SK-N-SH treated with all-trans-retinoic acid at 6 μM for 48 hours (cell line): ENCODE data around the gene SORCS1.

ENCODE experiments used
- ATAC-seq: fragments of 200-7000 bp; cut with Tn5 transposase; 3 replicates; pipeline ENCODE4 v1.9.1; 2020; ENCODE audit warnings: mild to moderate bottlenecking, moderate library complexity
- ARNTL ChIP-seq: fragments of 450-650 bp; formaldehyde crosslinking; IDR thresholded peaks from 2 replicates; pipeline ENCODE4 v1.5.0; 2020; ENCODE audit warnings: low read depth, mild to moderate bottlenecking, moderate library complexity, borderline replicate concordance
- BACH2 ChIP-seq: fragments of 250-450 bp; sonication (Bioruptor Pico); IDR thresholded peaks from 2 replicates; pipeline ENCODE4 v1.9.0; 2021; ENCODE audit warnings: mild to moderate bottlenecking, borderline replicate concordance
- CSDC2 ChIP-seq: fragments of 250-450 bp; sonication (Bioruptor Pico); IDR thresholded peaks from 2 replicates; pipeline ENCODE4 v1.5.0; 2020; ENCODE audit warnings: mild to moderate bottlenecking, moderate library complexity
- ESRRG ChIP-seq: fragments of 250-450 bp; sonication (Bioruptor Pico); IDR thresholded peaks from 2 replicates; pipeline ENCODE4 v1.6.1; 2021; ENCODE audit warnings: mild to moderate bottlenecking
- GLIS3 ChIP-seq: fragments of 250-450 bp; sonication (Bioruptor Pico); IDR thresholded peaks from 2 replicates; pipeline ENCODE4 v1.5.0; 2020; ENCODE audit warnings: mild to moderate bottlenecking, moderate library complexity
- ISL1 ChIP-seq: fragments of 250-450 bp; sonication (Bioruptor Pico); IDR thresholded peaks from 2 replicates; pipeline ENCODE4 v2.1.2; 2022; ENCODE audit warnings: mild to moderate bottlenecking, moderate library complexity
- OSR1 ChIP-seq: fragments of 250-450 bp; sonication (Bioruptor Pico); IDR thresholded peaks from 2 replicates; pipeline ENCODE4 v1.8.0; 2022; ENCODE audit warnings: moderate library complexity, mild to moderate bottlenecking, inconsistent platforms
- POU6F1 ChIP-seq: fragments of 250-450 bp; sonication (Bioruptor Pico); IDR thresholded peaks from 2 replicates; pipeline ENCODE4 v1.8.0; 2021; ENCODE audit warnings: low read depth, mild to moderate bottlenecking, moderate library complexity, borderline replicate concordance
- PPARA ChIP-seq: fragments of 250-450 bp; sonication (Bioruptor Pico); IDR thresholded peaks from 2 replicates; pipeline ENCODE4 v1.5.0; 2020; ENCODE audit warnings: mild to moderate bottlenecking, borderline replicate concordance
- RARB ChIP-seq: fragments of 250-450 bp; sonication (Bioruptor Pico); IDR thresholded peaks from 2 replicates; pipeline ENCODE4 v1.8.0; 2021; ENCODE audit warnings: mild to moderate bottlenecking, moderate library complexity
- SNAI2 ChIP-seq: fragments of 250-450 bp; sonication (Bioruptor Pico); IDR thresholded peaks from 2 replicates; pipeline ENCODE4 v1.5.0; 2020; ENCODE audit warnings: mild to moderate bottlenecking, moderate library complexity
- TCF4 ChIP-seq: fragments of 250-450 bp; sonication (Bioruptor Pico); IDR thresholded peaks from 2 replicates; pipeline ENCODE4 v1.8.0; 2021; ENCODE audit warnings: mild to moderate bottlenecking, moderate library complexity, borderline replicate concordance
- TOX ChIP-seq: fragments of 250-450 bp; sonication (Bioruptor Pico); IDR thresholded peaks from 2 replicates; pipeline ENCODE4 v1.8.0; 2021; ENCODE audit warnings: mild to moderate bottlenecking, moderate library complexity, borderline replicate concordance
- ZC3H10 ChIP-seq: fragments of 250-450 bp; sonication (Bioruptor Pico); IDR thresholded peaks from 2 replicates; pipeline ENCODE4 v1.5.1; 2021; ENCODE audit warnings: mild to moderate bottlenecking, moderate library complexity
- ZFP3 ChIP-seq: fragments of 250-450 bp; sonication (Bioruptor Pico); IDR thresholded peaks from 2 replicates; pipeline ENCODE4 v1.5.0; 2020; ENCODE audit warnings: mild to moderate bottlenecking, moderate library complexity
- ZFP30 ChIP-seq: fragments of 450-650 bp; formaldehyde crosslinking; IDR thresholded peaks from 2 replicates; pipeline ENCODE4 v1.5.0; 2022; ENCODE audit warnings: mild to moderate bottlenecking, moderate library complexity
- ZNF565 ChIP-seq: fragments of 450-650 bp; formaldehyde crosslinking; conservative IDR thresholded peaks from 2 replicates; pipeline ENCODE4 v1.5.0; 2020; ENCODE audit warnings: low read depth, mild to moderate bottlenecking, moderate library complexity
- ZNF70 ChIP-seq: fragments of 450-650 bp; formaldehyde crosslinking; IDR thresholded peaks from 2 replicates; pipeline ENCODE4 v1.5.0; 2020; ENCODE audit warnings: mild to moderate bottlenecking, moderate library complexity
- ZNF8 ChIP-seq: fragments of 450-650 bp; formaldehyde crosslinking; IDR thresholded peaks from 2 replicates; pipeline ENCODE4 v1.5.0; 2020; ENCODE audit warnings: mild to moderate bottlenecking, moderate library complexity
- TF ChIP-seq, protein P1 (sequence below): fragments of 250-450 bp; sonication (Bioruptor Pico); IDR thresholded peaks from 2 replicates; pipeline ENCODE4 v1.5.1; 2020; ENCODE audit warnings: low read depth, mild to moderate bottlenecking, moderate library complexity
- TF ChIP-seq, protein P2 (sequence below): fragments of 250-450 bp; sonication (Bioruptor Pico); IDR thresholded peaks from 2 replicates; pipeline ENCODE4 v1.5.1; 2021; ENCODE audit warnings: mild to moderate bottlenecking, moderate library complexity
- TF ChIP-seq, protein P3 (sequence below): fragments of 250-450 bp; sonication (Bioruptor Pico); IDR thresholded peaks from 2 replicates; pipeline ENCODE4 v1.5.0; 2020; ENCODE audit warnings: mild to moderate bottlenecking, moderate library complexity
- TF ChIP-seq, protein P4 (sequence below): fragments of 250-450 bp; sonication (Bioruptor Pico); IDR thresholded peaks from 2 replicates; pipeline ENCODE4 v1.8.0; 2020; ENCODE audit warnings: mild to moderate bottlenecking, moderate library complexity, borderline replicate concordance

SORCS1 gene

GRCh38 chr10:106978756-106979155 is 185.8 kb downstream of the SORCS1 start:
- TF ChIP-seq CSDC2 (CRISPR knock-in tag) = no peak
- no peak for TF ChIP-seq ARNTL (CRISPR knock-in tag)
- no peak for TF ChIP-seq ZNF70 (CRISPR knock-in tag)
- no peak for TF ChIP-seq SNAI2 (CRISPR knock-in tag)
- TF ChIP-seq BACH2 (CRISPR knock-in tag) = no peak
- TF ChIP-seq, protein P1, sequence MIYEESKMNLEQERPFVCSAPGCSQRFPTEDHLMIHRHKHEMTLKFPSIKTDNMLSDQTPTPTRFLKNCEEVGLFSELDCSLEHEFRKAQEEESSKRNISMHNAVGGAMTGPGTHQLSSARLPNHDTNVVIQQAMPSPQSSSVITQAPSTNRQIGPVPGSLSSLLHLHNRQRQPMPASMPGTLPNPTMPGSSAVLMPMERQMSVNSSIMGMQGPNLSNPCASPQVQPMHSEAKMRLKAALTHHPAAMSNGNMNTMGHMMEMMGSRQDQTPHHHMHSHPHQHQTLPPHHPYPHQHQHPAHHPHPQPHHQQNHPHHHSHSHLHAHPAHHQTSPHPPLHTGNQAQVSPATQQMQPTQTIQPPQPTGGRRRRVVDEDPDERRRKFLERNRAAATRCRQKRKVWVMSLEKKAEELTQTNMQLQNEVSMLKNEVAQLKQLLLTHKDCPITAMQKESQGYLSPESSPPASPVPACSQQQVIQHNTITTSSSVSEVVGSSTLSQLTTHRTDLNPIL (CRISPR knock-in tag) = no peak
- no peak for TF ChIP-seq ZNF8 (CRISPR knock-in tag)
- TF ChIP-seq POU6F1 (CRISPR knock-in tag) = no peak
- no peak for TF ChIP-seq ZFP3
- no peak for TF ChIP-seq TCF4
- TF ChIP-seq, protein P2, sequence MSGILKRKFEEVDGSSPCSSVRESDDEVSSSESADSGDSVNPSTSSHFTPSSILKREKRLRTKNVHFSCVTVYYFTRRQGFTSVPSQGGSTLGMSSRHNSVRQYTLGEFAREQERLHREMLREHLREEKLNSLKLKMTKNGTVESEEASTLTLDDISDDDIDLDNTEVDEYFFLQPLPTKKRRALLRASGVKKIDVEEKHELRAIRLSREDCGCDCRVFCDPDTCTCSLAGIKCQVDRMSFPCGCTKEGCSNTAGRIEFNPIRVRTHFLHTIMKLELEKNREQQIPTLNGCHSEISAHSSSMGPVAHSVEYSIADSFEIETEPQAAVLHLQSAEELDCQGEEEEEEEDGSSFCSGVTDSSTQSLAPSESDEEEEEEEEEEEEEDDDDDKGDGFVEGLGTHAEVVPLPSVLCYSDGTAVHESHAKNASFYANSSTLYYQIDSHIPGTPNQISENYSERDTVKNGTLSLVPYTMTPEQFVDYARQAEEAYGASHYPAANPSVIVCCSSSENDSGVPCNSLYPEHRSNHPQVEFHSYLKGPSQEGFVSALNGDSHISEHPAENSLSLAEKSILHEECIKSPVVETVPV = no peak
- TF ChIP-seq OSR1 = no peak
- TF ChIP-seq PPARA = no peak
- no peak for TF ChIP-seq ZNF565 (CRISPR knock-in tag)
- no peak for TF ChIP-seq ZFP30 (CRISPR knock-in tag)
- no peak for TF ChIP-seq GLIS3 (CRISPR knock-in tag)
- TF ChIP-seq ZC3H10 = no peak
- no peak for TF ChIP-seq ESRRG (CRISPR knock-in tag)
- no peak for ATAC-seq

DNA sequence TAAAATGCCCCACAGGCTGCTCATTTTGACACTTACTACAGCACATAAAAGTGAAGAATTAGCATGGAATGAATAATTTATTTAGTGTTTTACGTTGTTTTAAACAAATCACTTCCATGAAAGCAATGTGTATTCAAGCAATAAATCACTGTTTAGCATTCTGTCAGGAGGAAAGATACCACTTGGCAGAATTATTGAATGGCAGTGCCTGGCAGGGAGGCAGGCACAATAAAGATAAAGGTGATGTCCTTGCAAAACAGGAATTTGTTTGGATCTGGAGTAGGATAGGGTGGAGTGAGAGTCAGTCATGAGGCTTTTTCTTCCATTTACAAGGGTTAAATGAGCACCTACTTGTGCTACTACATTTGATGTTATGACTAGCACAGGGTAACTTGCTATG is 190.8 kb downstream of the SORCS1 start:
- no peak for TF ChIP-seq RARB (CRISPR knock-in tag)
- no peak for TF ChIP-seq ISL1 (CRISPR knock-in tag)
- TF ChIP-seq, protein P3, sequence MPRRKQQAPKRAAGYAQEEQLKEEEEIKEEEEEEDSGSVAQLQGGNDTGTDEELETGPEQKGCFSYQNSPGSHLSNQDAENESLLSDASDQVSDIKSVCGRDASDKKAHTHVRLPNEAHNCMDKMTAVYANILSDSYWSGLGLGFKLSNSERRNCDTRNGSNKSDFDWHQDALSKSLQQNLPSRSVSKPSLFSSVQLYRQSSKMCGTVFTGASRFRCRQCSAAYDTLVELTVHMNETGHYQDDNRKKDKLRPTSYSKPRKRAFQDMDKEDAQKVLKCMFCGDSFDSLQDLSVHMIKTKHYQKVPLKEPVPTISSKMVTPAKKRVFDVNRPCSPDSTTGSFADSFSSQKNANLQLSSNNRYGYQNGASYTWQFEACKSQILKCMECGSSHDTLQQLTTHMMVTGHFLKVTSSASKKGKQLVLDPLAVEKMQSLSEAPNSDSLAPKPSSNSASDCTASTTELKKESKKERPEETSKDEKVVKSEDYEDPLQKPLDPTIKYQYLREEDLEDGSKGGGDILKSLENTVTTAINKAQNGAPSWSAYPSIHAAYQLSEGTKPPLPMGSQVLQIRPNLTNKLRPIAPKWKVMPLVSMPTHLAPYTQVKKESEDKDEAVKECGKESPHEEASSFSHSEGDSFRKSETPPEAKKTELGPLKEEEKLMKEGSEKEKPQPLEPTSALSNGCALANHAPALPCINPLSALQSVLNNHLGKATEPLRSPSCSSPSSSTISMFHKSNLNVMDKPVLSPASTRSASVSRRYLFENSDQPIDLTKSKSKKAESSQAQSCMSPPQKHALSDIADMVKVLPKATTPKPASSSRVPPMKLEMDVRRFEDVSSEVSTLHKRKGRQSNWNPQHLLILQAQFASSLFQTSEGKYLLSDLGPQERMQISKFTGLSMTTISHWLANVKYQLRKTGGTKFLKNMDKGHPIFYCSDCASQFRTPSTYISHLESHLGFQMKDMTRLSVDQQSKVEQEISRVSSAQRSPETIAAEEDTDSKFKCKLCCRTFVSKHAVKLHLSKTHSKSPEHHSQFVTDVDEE (CRISPR knock-in tag) = no peak
- no peak for TF ChIP-seq PPARA
- no peak for TF ChIP-seq TCF4
- no peak for TF ChIP-seq GLIS3 (CRISPR knock-in tag)
- TF ChIP-seq ARNTL (CRISPR knock-in tag) = no peak
- no peak for TF ChIP-seq SNAI2 (CRISPR knock-in tag)
- no peak for TF ChIP-seq ESRRG (CRISPR knock-in tag)
- TF ChIP-seq, protein P1 (CRISPR knock-in tag) = no peak
- no peak for TF ChIP-seq ZFP30 (CRISPR knock-in tag)
- TF ChIP-seq ZC3H10 = no peak
- no peak for TF ChIP-seq OSR1
- no peak for TF ChIP-seq TOX (CRISPR knock-in tag)
- no peak for ATAC-seq

DNA sequence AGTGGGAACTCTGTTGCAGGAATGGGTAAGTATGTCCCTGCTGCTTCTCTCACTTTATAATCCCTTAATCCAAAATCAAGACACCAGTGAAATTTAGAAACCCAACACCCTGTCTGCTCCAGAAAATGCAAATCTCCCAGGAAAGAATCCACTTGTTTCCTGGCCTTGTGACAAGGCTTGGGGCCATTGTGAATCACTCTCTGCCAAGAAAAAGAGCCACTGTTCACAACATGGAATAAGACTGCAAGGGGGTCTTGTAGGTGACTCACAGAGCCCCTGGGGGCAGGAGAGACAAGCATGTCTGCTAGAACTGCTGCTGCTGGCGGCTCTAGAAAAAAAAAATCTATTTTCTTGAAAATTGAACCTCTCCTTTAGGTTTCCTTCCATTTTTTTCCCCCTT is 191.2 kb downstream of the SORCS1 start:
- no peak for ATAC-seq
- TF ChIP-seq, protein P2 = no peak
- TF ChIP-seq ESRRG (CRISPR knock-in tag) (no peak), ARNTL (CRISPR knock-in tag) (no peak), ISL1 (CRISPR knock-in tag) (no peak), ZNF70 (CRISPR knock-in tag) (no peak), ZFP3 (no peak), SNAI2 (CRISPR knock-in tag) (no peak), RARB (CRISPR knock-in tag) (no peak)
- TF ChIP-seq, protein P4, sequence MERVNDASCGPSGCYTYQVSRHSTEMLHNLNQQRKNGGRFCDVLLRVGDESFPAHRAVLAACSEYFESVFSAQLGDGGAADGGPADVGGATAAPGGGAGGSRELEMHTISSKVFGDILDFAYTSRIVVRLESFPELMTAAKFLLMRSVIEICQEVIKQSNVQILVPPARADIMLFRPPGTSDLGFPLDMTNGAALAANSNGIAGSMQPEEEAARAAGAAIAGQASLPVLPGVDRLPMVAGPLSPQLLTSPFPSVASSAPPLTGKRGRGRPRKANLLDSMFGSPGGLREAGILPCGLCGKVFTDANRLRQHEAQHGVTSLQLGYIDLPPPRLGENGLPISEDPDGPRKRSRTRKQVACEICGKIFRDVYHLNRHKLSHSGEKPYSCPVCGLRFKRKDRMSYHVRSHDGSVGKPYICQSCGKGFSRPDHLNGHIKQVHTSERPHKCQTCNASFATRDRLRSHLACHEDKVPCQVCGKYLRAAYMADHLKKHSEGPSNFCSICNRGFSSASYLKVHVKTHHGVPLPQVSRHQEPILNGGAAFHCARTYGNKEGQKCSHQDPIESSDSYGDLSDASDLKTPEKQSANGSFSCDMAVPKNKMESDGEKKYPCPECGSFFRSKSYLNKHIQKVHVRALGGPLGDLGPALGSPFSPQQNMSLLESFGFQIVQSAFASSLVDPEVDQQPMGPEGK (CRISPR knock-in tag) = no peak
- TF ChIP-seq, protein P1 (CRISPR knock-in tag) = no peak
